ENCODE results near the gene FOSL2.

FOSL2 gene

DNA sequence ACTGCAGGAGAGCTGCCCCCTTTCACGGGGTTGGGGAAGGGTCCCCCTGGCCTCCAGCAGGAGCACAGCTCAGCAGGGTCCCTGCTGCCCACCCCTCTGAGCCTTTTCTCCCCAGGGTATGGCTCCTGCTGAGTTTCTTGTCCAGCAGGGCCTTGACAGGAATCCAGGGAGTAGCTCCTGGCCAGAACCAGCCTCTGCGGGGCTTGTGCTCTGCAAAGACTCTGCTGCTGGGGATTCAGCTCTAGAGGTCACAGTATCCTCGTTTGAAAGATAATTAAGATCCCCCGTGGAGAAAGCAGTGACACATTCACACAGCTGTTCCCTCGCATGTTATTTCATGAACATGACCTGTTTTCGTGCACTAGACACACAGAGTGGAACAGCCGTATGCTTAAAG, 21.2 kb downstream of the FOSL2 start:
- DNase-seq, result no peak

DNA sequence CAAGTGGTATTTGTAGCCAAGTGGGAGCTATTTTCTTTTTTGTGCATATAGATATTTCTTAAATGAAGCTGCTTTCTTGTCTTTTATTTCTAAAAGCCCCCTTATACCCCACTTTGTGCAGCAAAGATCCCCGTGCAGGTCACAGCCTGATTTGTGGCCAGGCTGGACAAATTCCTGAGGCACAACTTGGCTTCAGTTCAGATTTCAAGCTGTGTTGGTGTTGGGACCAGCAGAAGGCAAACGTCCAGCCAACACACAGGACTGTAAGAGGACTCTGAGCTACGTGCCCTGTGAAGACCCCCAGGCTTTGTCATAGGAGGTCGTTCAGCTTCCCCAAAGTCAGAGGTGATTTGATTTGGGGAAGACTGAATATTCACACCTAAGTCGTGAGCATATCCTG, 21.9 kb downstream of the FOSL2 start:
- DNase-seq, result no peak

DNA sequence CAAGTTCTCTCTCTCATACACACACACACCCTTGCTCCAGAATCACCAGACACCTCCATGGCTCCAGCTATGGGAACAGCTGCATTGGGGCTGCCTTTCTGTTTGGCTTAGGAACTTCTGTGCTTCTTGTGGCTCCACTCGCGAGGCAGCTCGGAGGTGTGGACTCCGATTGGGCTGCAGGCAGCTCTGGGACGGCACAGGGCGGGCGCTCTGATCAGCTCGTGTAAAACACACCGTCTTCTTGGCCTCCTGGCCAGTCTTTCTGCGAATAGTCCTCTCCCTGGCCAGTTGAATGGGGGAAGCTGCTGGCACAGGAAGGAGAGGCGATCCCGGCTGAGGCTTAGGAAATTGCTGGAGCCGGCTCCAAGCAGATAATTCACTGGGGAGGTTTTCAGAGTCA, 22.4 kb downstream of the FOSL2 start:
- DNase-seq, result no peak

GRCh38 chr2:28415715-28416114, 23.1 kb downstream of the FOSL2 start:
- no peak for DNase-seq

DNA sequence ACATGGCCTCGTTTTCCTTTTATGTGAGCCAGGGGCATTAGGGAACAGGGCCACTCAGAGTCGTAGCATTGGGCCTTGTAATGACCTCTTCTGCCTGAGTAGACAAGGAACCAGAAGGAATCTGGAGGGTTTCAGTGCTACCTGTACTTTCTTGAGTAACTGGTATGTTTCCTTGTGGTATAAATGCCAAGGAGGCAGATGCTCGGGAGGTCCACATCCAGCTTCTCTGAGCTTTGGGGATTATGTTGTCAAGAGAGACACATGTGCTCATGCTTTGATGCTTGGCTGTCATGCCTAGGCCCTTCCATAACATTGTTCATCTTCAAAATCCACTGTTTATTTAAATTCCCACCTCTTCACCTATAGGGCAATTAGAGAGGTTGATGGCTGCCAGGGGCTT, 26.3 kb downstream of the FOSL2 start:
- no peak for DNase-seq

- no peak for DNase-seq
Observed at GRCh38 chr2:28419443-28420270, 27.0 kb downstream of the FOSL2 start.

- DNase-seq, result no peak
Observed at GRCh38 chr2:28420722-28421121, 28.1 kb downstream of the FOSL2 start.

DNA sequence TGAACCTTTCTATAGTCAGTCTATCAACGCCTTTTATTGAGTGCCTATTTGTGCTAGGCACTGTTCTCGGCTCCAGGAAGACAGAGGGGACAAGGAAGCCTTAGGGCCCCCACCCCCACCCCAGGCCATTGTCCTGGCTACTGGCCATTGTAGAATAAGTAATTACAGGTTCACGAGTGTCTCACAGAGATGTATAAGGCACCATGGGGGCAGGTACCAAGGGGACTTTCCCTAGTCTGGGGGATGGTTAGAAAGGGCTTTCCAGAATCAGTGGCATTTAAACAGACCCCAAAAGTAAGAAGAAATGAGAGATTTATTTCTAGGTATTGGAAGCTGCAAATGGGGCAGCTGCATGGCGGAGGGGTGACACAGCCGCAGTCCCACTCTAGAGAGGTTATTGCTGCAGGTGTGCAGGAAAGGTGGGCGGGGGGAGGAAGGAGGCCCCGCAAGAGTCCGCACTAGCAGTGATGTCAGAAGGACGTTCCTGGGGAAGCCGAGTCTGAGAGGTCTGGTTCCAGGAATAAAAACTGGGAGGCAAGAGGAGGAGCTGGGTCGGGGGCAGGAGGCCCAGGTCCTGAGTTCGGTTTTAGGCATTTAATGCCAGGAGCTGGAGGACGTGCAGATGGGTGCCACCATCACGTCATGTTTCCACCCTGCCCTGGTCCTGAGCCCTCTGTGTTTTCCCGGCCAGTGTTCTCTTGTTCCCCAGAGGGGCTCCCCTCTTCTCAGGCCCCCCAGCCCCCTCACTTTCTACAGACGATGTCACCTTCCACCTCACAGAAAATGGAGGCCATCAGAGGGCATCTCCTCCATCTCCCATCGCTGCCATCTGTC, 30.5 kb downstream of the FOSL2 start:
- no peak for DNase-seq

DNA sequence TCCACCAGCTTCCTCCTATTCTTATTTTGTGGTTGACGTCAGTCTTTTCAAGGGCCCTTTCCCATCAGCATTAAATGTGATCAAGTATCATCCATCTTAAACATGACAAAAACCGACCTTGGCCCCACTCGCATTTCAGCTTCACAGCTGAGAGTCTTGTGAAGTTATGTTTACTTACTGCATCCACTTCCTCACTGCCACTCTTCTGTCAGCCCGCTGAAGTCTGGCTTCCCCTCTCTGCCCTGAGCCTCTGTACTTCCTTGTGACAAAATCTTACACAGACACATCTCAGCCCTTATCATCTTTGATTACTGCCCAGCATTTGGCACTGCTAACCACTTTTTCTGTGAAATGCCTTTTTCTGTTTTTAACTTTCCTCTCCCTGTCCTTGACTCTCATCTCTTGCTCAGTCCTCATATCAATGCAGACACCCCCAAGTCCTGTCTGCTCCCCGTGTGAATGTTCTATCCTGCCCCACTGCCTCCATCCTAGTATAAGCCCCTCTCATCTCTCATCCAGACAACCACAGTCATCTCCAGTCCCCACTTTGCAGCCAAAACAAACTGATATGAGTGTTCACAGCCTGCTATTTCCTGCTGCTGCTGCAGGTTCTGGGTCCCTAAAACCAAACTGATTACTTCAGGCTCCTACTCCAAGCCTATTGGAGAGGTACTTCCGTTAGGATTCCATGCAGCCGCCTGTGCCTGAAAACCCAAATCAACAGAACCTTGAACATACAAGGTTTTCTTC, 31.4 kb downstream of the FOSL2 start:
- DNase-seq, result no peak

- DNase-seq, result no peak
Observed at GRCh38 chr2:28424799-28425463, 32.3 kb downstream of the FOSL2 start.

GRCh38 chr2:28425464-28425835, 32.8 kb downstream of the FOSL2 start:
- DNase-seq, result no peak

DNA sequence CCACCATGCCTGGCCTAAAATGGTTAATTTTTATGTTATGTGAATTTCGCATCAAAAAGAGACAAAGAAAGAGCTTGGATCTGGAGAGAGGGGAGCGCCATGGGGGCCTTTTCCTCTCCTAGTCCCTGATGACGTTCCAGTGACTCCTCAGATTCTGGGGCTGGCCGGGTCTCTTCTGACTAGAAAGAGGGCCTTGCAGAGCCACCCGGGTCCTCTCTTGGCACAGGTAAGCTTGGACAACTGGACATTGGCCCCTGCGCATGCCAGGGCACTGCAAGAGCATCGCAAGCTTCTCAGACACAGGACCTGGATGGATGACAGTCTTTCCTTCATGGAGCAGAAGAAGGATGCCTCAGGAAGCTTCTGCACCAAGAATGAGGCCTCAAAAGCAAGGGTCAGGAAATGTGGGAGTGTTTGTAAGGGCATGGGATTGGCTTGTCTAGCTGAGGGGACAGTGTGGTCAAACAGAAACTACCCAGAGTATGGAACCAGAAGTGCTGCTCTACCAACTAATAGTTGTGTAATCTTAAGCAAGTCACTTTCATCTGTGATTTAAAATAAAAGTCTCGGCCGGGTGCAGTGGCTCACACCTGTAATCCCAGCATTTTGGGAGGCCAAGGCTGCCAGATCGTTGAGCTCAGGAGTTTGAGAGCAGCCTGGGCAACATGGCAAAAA, 35.2 kb downstream of the FOSL2 start:
- DNase-seq, result no peak

DNA sequence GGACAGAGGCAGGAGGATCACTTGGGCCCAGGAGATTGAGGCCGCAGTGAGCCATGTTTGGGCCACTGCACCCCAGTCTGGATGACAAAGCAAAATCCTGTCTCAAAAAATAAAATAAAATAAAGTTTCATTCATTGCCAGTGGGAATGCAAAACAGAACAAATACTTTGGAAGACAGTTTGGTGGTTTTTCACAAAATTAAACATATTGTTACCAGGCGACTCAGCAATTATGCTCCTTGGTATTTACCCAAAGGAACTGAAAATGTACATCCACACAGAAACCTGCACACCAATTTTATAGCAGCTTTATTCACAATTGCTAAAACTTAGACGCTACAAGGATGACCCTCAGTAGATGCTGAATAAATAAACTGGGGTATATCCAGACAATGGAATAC, 35.8 kb downstream of the FOSL2 start:
- DNase-seq, result no peak

- DNase-seq, result no peak
Observed at GRCh38 chr2:28429636-28430376, 37.1 kb downstream of the FOSL2 start.

- no peak for DNase-seq
Observed at GRCh38 chr2:28430377-28430765, 37.7 kb downstream of the FOSL2 start.

DNA sequence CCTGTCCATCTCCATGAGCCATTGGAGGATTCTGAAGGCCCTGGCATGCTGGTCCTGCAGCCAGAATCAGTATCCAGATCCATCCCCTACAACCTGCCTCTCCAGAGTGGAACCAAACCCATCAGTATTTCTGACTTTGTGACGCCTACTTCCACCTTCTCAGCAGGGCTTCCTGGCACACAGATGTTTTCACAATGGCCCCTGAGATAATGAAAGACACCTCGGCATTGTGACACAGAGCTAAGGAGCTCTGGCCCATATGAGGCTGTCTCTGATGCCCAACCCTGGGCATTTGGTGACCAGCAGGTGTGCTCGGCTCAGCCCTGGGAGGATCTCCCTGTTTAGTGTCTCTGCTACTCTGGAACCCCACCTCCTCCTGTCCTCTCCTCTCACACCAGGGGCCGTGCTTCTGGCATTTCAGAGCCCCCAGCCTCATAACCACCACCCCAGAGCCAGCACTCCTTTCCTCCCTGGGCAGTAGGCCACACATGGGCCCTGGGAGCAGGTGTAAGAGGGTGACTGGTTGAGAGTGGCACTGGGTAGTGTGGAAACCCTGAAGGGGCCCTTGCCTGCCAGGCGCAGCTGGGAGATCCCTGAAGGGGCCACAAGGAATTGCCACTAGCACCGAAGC, 38.2 kb downstream of the FOSL2 start:
- no peak for DNase-seq

- DNase-seq, result no peak
Observed at GRCh38 chr2:28431741-28432140, 39.1 kb downstream of the FOSL2 start.

GRCh38 chr2:28432362-28432761, 39.7 kb downstream of the FOSL2 start:
- DNase-seq, result no peak

- no peak for DNase-seq
Observed at GRCh38 chr2:28433215-28433614, 40.6 kb downstream of the FOSL2 start.

GRCh38 chr2:28433935-28434599, 41.4 kb downstream of the FOSL2 start:
- DNase-seq, result no peak

- DNase-seq, result no peak
Observed at GRCh38 chr2:28434600-28434989, 41.9 kb downstream of the FOSL2 start.
